Osteocyte (in vitro differentiated cells): ENCODE results near the gene CHCHD3. TPM values are rescaled to one million over a fixed set of nuclear protein-coding genes. Genes with fewer than 3 reads are reported as not detected.
"Not testable (repeated sequence)": the region's sequence is repeated elsewhere in the genome, so short reads cannot be mapped to it uniquely, and the experiment has no call there.

Source experiments
- DNase-seq: peaks from one replicate; pipeline ENCODE4 v3.0.0; 2021; ENCODE audit warnings: mixed read lengths; ENCODE audit not compliant: unreplicated experiment; ENCODE audit errors: extremely low spot score
- H3K27ac Mint-ChIP-seq: one replicate; pipeline ENCODE4 v1.8.0; 2021; ENCODE audit warnings: mild to moderate bottlenecking, mixed read lengths; ENCODE audit not compliant: unreplicated experiment
- H3K27me3 Mint-ChIP-seq: one replicate; pipeline ENCODE4 v1.8.0; 2021; ENCODE audit warnings: mixed read lengths; ENCODE audit not compliant: unreplicated experiment
- H3K36me3 Mint-ChIP-seq: one replicate; pipeline ENCODE4 v1.8.0; 2021; ENCODE audit warnings: mixed read lengths; ENCODE audit not compliant: unreplicated experiment
- H3K4me1 Mint-ChIP-seq: one replicate; pipeline ENCODE4 v1.8.0; 2021; ENCODE audit warnings: mixed read lengths; ENCODE audit not compliant: unreplicated experiment
- H3K4me3 Mint-ChIP-seq: one replicate; pipeline ENCODE4 v1.8.0; 2021; ENCODE audit warnings: mild to moderate bottlenecking, moderate library complexity, mixed read lengths; ENCODE audit not compliant: unreplicated experiment
- H3K9me3 Mint-ChIP-seq: one replicate; pipeline ENCODE4 v1.8.0; 2021; ENCODE audit warnings: mixed read lengths; ENCODE audit not compliant: unreplicated experiment
- CTCF ChIP-seq: fragments of 200-600 bp; sonication (generic); IDR thresholded peaks from 2 replicates; pipeline ENCODE4 v1.5.0; 2021; ENCODE audit warnings: antibody characterized with exemption, mild to moderate bottlenecking, moderate library complexity
- total RNA-seq: library from RNA; stranded (reverse); gene quantifications from 2 replicates; pipeline ENCODE4 v1.2.1, GENCODE V29; 2021

Gene CHCHD3
- total RNA-seq, 1 donor from 2014 or later = 47.4 TPM

- Mint-ChIP-seq H3K4me1 (peaks cover 15% of the 10 kb centered on the region), H3K4me3 (no peak overlapping the region), H3K27ac (no peak overlapping the region), H3K9me3 (no peaks in the 10 kb centered on the region), H3K36me3 (peaks cover 20% of the 10 kb centered on the region), H3K27me3 (no peaks in the 10 kb centered on the region)
- no peak for DNase-seq
- TF ChIP-seq CTCF = no peak
These were observed 104.7 kb downstream of the CHCHD3 start for GRCh38 chr7:132977234-132977633.

GRCh38 chr7:132972745-132973144 is 109.1 kb downstream of the CHCHD3 start:
- no peak for TF ChIP-seq CTCF
- Mint-ChIP-seq H3K4me1 (peaks cover 5% of the 10 kb centered on the region), H3K27ac (no peak overlapping the region), H3K36me3 (peaks cover 24% of the 10 kb centered on the region), H3K27me3 (no peaks in the 10 kb centered on the region), H3K9me3 (no peaks in the 10 kb centered on the region), H3K4me3 (no peak overlapping the region)
- DNase-seq = no peak

- no peak overlapping the region for H3K4me3 Mint-ChIP-seq
- H3K4me1 Mint-ChIP-seq = no peaks in the 10 kb centered on the region
- peaks cover 24% of the 10 kb centered on the region for H3K36me3 Mint-ChIP-seq
- H3K27me3 Mint-ChIP-seq = no peaks in the 10 kb centered on the region
- no peaks in the 10 kb centered on the region for H3K9me3 Mint-ChIP-seq
- no peak for TF ChIP-seq CTCF
- no peak overlapping the region for H3K27ac Mint-ChIP-seq
- DNase-seq = no peak
These were observed 111.6 kb downstream of the CHCHD3 start for GRCh38 chr7:132970257-132970656.

GRCh38 chr7:132969520-132969919 is 112.4 kb downstream of the CHCHD3 start:
- H3K9me3 Mint-ChIP-seq = no peaks in the 10 kb centered on the region
- H3K4me1 Mint-ChIP-seq = no peaks in the 10 kb centered on the region
- DNase-seq = no peak
- H3K27me3 Mint-ChIP-seq = no peaks in the 10 kb centered on the region
- peaks cover 19% of the 10 kb centered on the region for H3K36me3 Mint-ChIP-seq
- no peak overlapping the region for H3K4me3 Mint-ChIP-seq
- no peak overlapping the region for H3K27ac Mint-ChIP-seq
- TF ChIP-seq CTCF = no peak

- H3K4me1 Mint-ChIP-seq, H3K36me3 Mint-ChIP-seq, H3K27me3 Mint-ChIP-seq, DNase-seq, H3K4me3 Mint-ChIP-seq, H3K9me3 Mint-ChIP-seq, H3K27ac Mint-ChIP-seq: not testable (repeated sequence)
These were observed 114.4 kb downstream of the CHCHD3 start for GRCh38 chr7:132967470-132967848.
